ENCODE results near the gene SF1. TPM values are rescaled to one million over a fixed set of nuclear protein-coding genes. Genes with fewer than 3 reads are reported as not detected.

The SF1 gene
- total RNA-seq, 1 donor from 2014 or later, result 269 TPM

DNA sequence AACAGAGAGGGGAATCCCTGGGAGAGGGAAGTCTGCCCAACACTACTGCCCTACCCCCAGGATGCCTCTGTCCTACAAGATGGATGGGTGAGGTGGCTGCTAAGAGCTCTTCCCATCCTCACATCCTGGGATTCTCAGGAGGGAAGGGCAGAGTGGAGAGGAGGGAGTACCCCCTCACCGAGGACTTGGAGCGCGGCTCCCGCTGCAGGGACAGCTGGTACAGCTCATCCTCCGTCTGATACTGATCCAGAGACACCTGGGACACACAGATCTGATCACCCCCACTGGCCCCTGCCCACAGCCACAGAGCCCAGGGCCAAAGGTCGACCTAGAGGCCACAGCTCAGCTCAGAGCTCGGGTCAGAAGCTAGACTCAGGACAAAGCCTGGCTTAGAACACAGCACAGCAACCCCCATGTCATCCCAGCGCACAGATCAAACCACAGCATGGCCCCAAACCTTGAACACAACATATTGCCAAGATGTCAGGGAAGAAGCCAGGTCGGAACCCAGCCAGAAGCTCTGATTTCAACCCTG, 42.5 kb downstream of the SF1 start:
- H3K27ac ChIP-seq, result no peak overlapping the region

DNA sequence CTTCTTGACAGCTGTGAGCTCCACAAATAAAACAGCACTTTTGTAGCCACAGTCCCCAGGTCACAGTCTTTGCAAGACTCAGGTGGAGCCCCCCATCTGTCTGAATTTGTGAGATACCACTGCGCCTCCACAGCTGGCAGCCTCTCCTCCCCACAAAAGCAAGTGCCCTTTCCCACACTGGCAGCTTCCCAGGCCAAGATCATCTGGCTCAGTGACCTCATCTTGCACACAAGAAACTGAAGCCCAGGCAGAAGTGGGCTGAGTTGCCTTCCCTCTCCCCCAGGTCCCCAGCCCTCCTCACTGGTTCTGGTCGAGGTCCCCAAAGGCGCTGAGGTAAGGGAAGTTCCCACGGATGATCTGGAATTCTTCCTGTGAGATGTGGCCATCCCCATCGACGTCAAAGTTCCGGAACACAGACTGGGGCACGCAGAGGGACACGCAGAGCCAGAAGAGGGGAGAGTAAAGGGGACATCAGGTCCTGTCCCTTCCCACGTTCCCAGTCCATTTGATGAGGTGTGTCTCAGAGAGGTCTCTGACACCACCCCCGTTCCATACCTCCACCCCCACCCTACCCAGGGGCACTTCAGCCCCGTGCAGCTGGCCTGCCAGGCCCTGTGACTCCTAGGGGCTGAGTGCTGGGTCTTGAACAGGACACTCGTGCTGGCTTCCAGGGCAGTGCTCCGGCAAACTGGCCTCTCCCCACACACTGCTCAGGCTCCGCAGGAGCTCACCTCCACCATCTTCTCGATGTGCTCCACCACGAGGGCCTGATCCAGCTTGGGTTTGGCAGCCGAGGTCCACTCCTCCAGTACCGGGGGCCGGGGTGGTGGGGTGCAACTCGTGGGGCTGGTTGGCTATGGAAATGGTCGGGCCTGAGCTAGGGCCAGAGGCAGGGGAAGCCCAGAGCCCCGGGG, 43.3 kb downstream of the SF1 start:
- ATAC-seq, result peak in 1 of 2 donors; percentile 18
- no peak for DNase-seq
- Histone ChIP-seq H3K27me3 (ENCODE audit: low read depth) (no peaks in the 10 kb centered on the region), H3K9me3 (no peaks in the 10 kb centered on the region), H3K36me3 (peaks cover 51% of the 10 kb centered on the region), H3K4me3 (no peak overlapping the region), H3K4me1 (no peaks in the 10 kb centered on the region), H3K27ac (no peak overlapping the region)
- TF ChIP-seq, protein P1, sequence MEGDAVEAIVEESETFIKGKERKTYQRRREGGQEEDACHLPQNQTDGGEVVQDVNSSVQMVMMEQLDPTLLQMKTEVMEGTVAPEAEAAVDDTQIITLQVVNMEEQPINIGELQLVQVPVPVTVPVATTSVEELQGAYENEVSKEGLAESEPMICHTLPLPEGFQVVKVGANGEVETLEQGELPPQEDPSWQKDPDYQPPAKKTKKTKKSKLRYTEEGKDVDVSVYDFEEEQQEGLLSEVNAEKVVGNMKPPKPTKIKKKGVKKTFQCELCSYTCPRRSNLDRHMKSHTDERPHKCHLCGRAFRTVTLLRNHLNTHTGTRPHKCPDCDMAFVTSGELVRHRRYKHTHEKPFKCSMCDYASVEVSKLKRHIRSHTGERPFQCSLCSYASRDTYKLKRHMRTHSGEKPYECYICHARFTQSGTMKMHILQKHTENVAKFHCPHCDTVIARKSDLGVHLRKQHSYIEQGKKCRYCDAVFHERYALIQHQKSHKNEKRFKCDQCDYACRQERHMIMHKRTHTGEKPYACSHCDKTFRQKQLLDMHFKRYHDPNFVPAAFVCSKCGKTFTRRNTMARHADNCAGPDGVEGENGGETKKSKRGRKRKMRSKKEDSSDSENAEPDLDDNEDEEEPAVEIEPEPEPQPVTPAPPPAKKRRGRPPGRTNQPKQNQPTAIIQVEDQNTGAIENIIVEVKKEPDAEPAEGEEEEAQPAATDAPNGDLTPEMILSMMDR (IDR thresholded peaks at IDR 0.05), result no peak
- intact Hi-C loops (cut with DNase I), result no loop called here

More for the DNA sequence above, 42.5 kb downstream of the SF1 start:
- Histone ChIP-seq H3K36me3 (peaks cover 48% of the 10 kb centered on the region), H3K4me1 (no peaks in the 10 kb centered on the region), H3K4me3 (no peak overlapping the region), H3K27me3 (ENCODE audit: low read depth) (no peaks in the 10 kb centered on the region), H3K9me3 (no peaks in the 10 kb centered on the region)
- intact Hi-C loops (cut with DNase I), result no loop called here
- TF ChIP-seq, protein P1 (IDR thresholded peaks at IDR 0.05), result no peak
- ATAC-seq (peak in 1 of 2 donors; percentile 9), DNase-seq (no peak)

DNA sequence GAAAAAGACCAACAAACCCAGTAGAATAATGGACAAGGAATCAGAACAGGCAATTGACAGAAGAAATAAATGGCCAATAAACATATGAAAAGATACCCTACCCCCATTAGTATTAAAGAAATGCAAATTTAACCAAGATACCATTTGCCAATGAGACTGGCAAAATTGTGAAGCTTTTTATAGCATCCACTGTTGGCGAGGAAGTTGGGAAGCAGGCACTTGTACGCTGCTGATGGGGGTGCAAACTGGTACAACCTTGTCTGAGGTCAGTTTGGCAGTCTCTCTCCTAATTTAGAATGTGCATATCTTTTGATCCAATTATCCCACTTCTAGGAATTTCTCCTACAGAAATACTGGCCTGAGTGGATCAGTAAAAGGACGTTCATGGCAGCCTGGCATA, 46.7 kb downstream of the SF1 start:
- ATAC-seq, result no peak

DNA sequence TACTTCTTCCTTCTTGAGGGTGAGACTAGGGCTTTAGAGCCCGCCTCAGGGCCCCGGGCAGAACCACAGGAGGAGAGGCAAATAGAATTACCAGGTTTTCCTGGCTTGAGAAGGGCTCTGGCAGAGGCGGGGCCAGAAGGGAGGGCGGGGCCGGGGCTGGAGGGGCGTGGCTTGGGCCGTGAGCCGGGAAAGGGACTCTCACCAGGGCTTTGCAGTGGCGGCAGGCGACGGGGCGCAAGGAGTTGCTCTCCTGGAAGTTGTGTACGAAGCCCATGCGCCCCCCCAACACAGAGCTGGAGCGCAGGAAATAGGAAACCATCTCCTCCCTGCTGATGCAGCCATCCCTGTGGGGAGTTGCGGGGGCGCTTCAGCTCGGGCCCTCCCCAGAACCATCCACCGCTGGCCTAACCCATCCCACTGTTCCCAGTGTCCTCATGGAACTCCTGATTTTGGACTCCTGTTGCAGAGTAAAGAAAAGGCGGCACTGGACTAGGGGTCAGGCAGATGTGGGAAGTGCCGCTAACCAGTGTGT, 48.4 kb downstream of the SF1 start:
- H3K27me3 ChIP-seq (ENCODE audit: low read depth), result no peaks in the 10 kb centered on the region
- peaks cover 32% of the 10 kb centered on the region for H3K36me3 ChIP-seq
- no peak for DNase-seq
- no peak overlapping the region for H3K27ac ChIP-seq
- no peak overlapping the region for H3K4me3 ChIP-seq
- H3K9me3 ChIP-seq, result no peaks in the 10 kb centered on the region
- TF ChIP-seq, protein P1 (IDR thresholded peaks at IDR 0.05), result no peak
- intact Hi-C loops (cut with DNase I), result no loop called here
- ATAC-seq, result peak; percentile 52 to 63
- H3K4me1 ChIP-seq, result no peaks in the 10 kb centered on the region

More for the DNA sequence above, 46.7 kb downstream of the SF1 start:
- no peaks in the 10 kb centered on the region for H3K4me1 ChIP-seq
- no peak overlapping the region for H3K4me3 ChIP-seq
- peaks cover 49% of the 10 kb centered on the region for H3K36me3 ChIP-seq
- no peaks in the 10 kb centered on the region for H3K27me3 ChIP-seq (ENCODE audit: low read depth)
- no peak for DNase-seq
- no peak overlapping the region for H3K27ac ChIP-seq
- intact Hi-C loops (cut with DNase I), result no loop called here
- H3K9me3 ChIP-seq, result no peaks in the 10 kb centered on the region
- TF ChIP-seq, protein P1 (IDR thresholded peaks at IDR 0.05), result no peak

DNA sequence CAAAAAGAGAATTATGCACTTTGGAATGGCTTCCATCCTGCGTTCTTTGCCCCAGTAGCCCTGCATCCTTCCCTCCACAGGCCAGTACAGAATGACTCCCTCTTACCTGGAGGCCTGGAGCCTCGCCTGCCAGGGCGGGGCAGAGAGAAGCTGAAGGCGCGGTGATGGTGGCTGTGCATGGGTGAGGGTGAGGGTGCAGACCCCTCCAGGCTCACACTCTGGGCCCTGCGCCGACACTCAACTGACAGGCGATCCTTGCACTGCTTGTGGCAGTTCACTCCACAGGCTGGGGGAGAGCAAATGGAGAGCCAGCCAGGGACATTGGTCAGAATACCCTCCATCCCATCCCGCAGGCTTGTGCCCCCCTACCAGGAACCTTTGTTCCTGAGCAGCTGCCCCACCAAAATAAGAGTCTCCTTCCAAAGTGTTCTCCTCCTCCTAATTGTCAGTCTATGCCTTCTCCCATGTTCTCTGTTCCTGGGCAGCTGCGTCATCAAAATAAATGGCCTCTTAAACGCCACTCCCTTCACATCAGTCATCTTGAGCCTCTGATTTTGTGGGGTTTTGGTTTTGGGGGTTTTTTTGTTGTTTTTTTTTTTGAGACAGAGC, 49.5 kb downstream of the SF1 start:
- ATAC-seq, result no peak
- H3K4me3 ChIP-seq, result no peak overlapping the region
- H3K36me3 ChIP-seq, result peaks cover 24% of the 10 kb centered on the region
- H3K9me3 ChIP-seq, result no peaks in the 10 kb centered on the region
- H3K4me1 ChIP-seq, result peaks cover under 1% of the 10 kb centered on the region
- TF ChIP-seq, protein P1 (IDR thresholded peaks at IDR 0.05), result no peak
- intact Hi-C loops (cut with DNase I), result no loop called here
- H3K27ac ChIP-seq, result no peak overlapping the region
- no peaks in the 10 kb centered on the region for H3K27me3 ChIP-seq (ENCODE audit: low read depth)
- DNase-seq, result no peak
